GM21515 (cell line): ENCODE measurements around the gene GSAP.
"Not testable (repeated sequence)": the region's sequence is repeated elsewhere in the genome, so short reads cannot be mapped to it uniquely, and the experiment has no call there.

Source experiments
- ATAC-seq: cut with Tn5 transposase; IDR thresholded peaks from one replicate; pipeline ENCODE4 v1.9.1; 2021; ENCODE audit not compliant: unreplicated experiment

Gene GSAP, protein sequence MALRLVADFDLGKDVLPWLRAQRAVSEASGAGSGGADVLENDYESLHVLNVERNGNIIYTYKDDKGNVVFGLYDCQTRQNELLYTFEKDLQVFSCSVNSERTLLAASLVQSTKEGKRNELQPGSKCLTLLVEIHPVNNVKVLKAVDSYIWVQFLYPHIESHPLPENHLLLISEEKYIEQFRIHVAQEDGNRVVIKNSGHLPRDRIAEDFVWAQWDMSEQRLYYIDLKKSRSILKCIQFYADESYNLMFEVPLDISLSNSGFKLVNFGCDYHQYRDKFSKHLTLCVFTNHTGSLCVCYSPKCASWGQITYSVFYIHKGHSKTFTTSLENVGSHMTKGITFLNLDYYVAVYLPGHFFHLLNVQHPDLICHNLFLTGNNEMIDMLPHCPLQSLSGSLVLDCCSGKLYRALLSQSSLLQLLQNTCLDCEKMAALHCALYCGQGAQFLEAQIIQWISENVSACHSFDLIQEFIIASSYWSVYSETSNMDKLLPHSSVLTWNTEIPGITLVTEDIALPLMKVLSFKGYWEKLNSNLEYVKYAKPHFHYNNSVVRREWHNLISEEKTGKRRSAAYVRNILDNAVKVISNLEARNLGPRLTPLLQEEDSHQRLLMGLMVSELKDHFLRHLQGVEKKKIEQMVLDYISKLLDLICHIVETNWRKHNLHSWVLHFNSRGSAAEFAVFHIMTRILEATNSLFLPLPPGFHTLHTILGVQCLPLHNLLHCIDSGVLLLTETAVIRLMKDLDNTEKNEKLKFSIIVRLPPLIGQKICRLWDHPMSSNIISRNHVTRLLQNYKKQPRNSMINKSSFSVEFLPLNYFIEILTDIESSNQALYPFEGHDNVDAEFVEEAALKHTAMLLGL

DNA sequence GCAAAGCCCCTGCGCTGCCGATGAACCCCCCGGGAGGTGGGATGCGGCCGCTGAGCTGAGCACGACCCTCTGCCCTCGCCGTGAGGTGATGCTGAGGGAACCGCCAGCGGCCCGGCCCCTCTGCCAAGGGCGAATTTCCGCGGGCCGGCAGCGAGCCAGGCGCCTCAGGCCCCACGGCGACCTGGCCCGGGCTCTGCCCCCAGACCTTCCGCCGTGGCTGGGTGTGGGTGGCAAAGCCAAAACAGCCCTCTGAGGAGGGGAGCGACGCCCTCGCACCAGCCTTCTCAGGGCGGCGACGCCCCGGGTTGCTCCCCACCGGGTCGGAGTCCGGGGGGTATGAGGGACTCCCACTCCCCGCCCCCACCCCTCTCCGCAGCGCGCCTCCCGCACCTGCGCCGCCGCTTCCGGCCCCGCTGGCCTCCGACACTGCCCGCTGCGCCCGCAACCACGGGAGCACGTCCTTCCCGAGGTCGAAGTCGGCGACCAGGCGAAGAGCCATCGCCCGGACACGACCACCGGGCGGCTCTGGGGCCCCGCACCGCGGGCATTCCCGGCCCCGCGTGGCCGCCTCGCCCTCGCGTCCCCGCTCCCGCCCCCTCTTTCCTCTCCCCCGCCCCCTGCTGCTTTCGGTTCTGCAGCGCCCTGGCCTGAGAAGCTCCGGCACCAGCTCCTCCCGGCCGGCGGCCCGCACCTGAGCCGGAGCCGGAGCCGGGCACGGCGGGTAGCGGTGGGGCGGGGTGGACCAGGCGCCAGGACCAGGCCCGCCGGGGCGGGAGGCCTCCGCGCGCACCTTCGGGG lies at the start of gene GSAP:
GSAP (minus strand) TSS at position 527 of the 798 bp plus-strand sequence; CDS start at position 499, 28 bp downstream.
- peak; percentile 55 for ATAC-seq

DNA sequence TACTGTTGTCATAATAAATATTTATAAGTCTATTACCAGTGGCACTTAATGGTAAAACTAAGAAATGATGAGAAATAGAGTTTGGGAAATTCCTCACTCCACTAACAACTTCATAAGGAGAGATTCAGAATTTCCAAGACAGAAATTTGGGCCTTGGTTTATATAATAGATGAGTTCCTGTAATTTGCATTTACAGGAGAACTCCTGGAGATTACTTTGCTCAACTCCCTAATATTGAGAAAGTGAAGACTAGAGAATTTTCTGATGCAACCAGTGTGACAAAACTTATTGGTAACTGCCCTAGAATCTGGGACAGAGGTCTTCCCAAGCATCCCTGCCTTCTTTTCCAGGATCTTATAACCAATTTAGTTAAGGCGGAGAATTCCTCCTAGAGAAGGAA lies 49.1 kb upstream of the GSAP start:
- no peak for ATAC-seq

DNA sequence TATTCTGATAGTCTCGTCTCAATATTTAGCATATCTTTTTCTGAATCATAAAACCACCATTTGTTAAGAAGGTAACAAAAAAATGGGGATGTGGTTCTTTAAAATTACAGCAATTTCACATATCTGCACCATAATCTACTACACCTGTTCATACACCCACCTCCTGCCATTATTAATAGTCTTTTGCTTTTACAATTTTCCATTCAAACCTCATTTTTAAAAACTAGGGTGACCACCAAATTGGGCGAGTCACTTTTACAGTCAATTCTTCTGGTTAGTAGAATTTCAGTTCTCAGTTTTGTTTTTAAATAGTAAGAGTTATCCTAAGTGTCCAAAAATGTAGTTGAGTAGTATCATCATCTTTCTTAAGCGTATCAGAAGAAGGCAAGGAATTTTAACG lies 48.4 kb upstream of the GSAP start:
- ATAC-seq: peak; percentile 49

DNA sequence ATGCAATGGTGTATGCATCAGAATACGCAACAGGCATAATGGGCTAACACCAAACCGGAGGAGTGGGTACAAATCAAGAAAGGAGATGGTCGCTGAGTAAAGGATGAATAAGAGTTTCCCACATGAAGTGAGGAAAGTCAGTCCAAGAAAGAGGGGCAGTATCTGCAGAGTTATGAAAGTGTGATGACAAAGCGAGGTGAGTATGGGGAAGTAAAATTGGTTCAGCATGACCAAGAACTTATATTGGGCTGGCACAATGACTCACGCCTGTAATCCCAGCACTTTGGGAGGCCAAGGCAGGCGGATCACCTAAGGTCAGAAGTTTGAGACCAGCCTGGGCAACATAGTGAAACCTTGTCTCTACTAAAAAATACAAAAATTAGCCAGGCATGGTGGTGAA lies 47.5 kb upstream of the GSAP start:
- ATAC-seq: peak; percentile 55

DNA sequence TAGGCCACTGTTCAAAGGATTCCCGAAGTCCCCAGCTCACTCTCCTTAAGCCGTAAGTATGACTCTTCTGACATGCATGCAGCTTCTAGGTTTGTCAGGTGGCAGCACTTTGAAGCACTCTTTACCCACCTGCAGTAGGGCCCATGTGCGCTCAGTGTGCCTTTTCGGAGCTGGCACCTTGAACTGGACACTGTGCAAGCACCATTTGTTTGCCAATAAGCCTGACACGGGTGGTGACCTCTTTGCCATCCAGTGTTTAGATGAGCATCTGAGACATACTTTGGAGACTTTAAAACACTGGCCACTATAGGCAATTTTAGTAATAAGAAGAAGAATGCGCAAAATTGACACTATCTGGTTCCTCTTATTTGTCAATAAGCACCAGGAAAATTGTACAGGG lies 45.7 kb upstream of the GSAP start:
- no peak for ATAC-seq

DNA sequence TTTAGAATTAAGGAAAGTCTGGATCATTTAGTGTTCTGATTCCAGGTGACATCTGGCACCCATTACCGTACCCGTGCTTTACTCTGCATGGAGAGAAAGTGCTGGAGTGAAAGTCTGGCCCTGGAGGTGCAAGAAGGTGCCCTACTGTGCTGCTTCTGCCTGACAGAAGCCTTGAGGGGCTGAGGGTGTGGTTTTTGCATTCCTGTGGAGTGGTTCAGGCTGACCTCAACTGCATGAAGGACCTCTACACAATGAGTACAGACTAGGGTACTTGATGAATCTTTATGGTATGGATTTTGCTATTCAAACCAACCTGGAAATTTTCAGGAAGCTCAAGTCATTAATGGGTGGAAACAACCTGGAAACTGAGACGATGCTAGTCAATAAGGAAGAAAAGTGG lies 45.1 kb upstream of the GSAP start:
- no peak for ATAC-seq

DNA sequence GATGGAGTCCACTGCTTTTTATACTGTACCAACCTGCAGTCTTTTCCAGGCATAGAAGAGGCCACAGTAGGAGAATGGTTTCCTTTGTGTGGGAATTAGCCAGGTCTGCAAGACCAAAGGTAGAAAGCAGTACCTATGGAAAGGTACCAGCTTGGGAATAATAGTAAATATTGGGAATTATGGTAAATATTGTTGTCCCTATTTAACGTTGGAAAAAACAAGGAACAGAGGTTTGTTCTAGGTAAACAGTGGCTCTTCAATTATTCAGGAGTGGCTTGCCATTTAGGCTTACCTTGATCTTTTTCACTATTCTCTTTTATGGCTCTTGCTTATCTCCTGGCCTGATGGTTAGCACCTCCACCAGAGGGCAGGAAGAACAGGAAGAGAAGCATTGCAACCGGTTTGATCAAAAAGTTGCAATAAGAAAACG lies 43.9 kb upstream of the GSAP start:
- no peak for ATAC-seq

DNA sequence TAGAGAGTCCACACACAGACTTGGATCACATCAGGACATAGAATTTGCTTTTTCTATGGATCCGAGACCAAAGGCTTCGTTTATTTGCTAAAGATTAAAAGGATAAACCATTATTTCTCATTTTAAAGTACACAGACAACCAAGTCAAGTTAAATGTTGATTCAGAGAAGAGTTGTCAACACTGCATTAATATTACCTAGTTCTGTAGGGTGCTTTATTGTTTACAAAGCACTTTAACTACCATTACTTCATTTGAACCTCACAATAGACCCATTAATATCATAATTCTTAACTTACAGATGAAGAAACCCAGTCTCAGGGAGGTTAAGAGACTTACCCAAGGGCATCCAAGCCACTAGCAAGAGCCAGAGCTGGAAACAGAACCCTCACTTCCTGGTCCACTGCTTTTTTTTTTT lies 43.2 kb upstream of the GSAP start:
- ATAC-seq: no peak

DNA sequence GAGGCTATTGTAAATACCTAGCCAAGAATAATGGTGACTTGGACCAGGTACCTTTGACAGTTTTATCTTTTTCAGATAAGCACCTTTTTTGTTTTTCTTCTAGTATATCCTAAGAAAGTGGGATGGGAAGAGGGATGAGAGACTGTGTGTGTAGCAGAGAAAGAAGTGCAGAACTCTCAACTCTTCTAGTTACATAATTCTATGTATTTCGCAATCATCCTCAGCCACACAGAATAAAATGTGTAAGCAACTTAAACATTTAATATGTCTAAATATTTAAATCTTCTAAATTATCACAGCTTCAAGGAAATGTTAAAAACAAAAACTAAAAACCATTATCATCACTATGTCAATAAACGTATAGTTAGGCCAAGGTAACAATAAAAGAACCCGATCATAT lies 42.6 kb upstream of the GSAP start:
- ATAC-seq: no peak

DNA sequence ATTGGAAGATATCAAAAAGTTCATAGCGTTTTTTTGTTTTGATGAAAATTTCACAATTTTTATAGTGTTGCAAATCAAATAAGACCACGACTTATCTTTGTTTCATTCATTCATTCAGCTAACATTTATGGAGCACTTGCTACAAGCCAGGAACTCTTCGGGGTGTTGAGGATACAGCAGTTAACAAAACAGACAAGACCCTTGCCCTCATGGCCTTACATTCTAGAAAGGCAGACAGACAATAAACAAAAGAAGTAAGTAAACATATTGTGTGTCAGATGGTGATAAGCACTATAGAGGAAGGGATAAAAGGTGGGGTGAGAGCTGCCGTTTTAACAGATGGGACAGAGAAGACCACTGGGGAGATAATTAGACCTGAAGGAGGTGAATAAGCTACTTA lies 41.6 kb upstream of the GSAP start:
- ATAC-seq: no peak

DNA sequence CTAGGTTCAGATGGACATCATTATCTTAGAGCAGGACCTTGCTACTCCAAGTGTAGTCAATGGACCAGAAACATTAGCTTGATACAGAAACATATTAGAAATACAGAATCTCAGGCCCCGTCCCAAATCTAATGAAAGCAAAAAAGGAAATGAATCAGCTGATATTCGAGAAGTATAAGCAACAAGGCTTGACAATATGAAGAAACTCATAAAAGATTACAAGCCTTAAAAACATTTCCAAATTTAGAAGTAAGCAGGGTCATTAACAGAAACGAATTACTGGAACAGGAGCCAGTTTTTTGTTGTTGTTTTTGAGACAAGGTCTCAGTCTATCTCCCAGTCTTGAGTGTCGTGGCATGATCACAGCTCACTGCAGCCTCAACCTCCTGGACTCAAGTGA lies 40.5 kb upstream of the GSAP start:
- ATAC-seq: no peak

DNA sequence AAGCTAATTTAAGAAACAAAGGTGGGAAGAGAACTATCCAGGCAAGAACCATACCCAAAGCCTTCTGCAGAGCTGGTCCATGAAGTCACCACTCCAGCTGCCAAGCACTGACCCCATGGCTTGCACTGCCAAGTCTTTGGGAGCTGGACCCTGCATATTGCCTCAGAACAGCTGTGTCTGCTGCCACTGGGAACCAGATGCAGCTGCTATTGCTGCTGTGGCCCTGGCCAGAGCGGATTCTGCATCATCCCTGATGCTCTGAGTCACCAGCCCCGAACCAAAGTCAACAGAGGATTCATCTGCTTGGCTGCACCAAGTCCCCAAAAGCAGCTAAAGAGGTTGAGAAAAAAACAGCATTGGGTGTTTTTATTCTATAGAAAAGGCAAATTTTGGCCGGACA lies 39.2 kb upstream of the GSAP start:
- no peak for ATAC-seq

DNA sequence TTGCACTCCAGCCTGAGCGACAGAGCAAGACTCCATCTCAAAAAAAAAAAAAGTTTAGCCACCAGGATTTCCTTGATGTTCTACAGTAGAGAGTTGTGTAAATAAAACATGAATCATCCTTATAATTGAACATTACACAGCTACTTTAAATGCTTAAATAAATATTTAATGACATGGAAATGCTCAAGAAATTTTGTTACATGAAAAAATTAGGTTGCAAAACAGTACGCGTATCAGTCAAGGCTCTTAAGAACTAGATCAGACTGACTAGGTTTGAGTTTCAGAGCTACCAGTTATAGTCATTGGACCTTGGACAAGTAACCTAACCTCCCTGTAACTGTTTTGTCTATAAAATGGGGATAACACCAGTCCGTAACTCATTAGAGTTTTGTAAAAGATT lies 38.7 kb upstream of the GSAP start:
- no peak for ATAC-seq

DNA sequence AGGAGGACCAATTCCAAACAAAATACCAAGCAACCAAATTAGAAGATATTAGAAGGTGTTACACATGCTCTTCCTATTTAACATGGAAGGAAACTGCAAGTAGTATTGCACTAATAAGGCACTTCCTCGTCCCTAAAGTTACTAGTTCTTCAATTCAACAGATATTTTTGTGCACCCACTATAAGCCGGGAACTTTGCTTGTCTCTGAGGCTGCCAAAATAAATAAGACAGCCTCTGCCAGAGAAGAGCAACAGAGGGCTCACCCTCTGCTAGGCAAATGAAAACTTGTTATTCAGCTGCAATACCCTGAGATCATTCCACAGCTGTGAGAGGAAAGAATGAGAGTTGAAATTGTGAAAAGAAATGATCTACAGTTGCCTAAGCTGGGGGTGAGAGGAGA lies 37.4 kb upstream of the GSAP start:
- ATAC-seq: no peak

DNA sequence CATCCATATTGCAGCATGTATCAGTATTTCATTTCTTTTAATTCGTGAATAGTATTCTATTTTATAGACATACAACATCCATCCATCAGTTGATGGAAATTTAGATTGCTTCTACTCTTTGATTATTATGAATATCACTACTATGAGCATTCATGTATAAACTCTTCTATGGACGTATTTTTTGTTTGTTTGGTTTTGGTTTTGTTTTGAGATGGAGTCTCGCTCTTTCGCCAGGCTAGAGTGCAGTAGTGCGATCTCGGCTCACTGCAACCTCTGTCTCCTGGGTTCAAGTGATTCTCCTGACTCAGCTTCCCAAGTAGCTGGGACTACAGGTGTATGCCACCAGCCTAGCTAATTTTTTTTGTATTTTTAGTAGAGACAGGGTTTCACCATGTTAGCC lies 35.8 kb upstream of the GSAP start:
- ATAC-seq: not testable (repeated sequence)

DNA sequence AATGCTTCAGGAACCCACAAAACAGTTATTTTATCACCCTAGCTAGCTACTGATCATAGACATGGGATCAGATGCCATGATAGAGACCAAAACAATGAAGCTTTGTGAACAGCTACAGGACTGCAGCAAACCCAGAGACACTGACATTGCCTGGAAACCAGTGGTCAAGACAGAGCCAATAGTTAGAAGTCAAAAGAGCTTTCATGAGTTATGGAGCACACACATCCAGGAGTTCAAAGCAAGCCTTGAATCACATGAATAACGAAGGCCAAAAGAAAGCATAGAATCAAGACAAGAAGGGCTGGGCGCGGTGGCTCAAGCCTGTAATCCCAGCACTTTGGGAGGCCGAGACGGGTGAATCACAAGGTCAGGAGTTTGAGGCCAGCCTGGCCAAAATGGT lies 34.5 kb upstream of the GSAP start:
- ATAC-seq: no peak

DNA sequence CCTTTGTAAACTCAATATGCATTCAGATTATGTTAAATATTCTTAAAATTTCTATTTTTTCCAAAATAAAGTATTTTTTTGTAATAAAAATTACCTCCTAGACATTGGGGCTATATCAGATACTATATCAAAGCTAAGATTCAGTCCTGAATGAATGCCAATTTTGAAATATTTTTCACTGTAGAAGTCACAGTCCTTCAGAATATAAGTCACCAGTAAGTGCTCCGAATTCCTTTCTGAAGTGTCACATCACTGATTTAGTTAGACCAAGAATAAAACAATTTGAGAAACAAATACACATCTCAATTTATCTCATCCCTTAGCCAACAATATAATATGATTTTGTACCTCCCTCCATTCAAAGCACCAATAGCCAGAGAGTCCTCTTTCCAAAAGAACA lies 33.9 kb upstream of the GSAP start:
- ATAC-seq: no peak

DNA sequence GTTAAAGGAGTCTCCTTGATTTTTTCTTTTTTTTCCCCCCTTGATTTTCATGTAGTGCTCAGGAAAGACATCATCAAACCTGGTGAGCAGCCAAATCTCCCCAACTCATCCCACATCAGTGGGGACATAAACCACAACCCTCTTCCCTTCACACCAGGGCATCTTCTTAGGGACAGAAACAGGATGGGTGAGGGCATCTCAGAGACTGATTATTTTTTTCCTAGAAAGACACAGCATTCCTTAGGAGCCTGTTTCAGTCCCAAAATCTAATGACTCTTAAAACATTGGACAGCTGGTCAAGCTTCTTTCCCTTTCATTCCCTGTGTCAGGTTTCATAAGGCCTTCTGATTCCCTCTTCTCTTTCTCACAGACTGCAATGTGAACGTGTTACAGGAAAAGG lies 31.5 kb upstream of the GSAP start:
- ATAC-seq: no peak

DNA sequence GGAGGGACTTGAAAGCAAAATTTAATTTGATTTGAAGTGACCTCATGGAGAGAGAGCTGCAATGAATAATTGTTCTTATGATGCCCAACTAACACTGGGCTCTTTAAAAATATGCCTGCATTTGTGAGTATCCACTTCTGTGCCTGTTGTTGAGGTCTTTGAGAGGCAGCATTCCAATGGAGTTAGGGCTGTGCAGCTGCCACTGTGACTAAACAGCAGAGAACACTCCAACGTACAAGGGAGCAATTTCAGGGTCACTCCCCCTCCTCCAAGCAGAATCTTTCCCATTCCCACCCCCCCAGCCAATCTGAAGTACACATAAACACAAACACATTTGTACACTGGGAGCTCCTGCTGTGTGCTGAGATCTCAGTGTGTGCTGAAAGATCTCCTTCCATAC lies 28.0 kb upstream of the GSAP start:
- no peak for ATAC-seq

DNA sequence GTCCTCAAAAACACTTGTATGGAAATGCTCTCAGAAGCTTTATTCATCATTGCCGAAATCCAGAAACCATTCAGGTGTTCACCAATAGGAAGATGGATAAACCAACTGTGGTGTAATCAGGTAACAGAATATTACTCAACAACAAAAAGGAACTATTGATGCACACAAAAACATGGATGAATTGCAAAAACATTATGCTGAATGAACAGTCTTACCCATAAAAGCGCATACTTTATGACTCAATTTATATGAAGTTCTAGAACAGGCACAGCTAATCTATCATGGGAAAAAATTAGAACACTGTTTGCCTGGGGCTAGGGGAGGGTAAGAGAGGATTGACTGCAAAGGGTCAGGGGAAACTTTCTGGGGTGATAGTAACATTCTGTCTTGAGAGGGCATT lies 26.9 kb upstream of the GSAP start:
- no peak for ATAC-seq

DNA sequence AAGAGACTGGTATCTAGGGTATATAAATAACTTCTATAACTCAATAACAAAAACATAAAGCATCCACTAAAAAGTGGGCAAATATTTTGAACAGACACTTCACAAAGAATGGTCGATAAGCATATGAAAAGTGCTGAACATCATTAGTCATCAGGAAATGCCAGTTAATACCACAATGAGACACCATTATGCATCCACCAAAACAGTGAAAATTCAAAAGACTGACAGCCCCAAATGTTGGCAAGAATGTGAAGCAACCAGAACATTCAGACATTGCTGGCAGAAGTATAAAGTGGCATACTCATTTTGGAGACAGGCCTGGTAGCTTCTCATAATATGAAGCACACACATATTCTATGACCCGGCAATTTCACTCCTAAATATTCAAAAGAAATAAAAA lies 26.5 kb upstream of the GSAP start:
- no peak for ATAC-seq
